ENCODE results near the gene LAMA5. TPM values are rescaled to one million over a fixed set of nuclear protein-coding genes. Genes with fewer than 3 reads are reported as not detected.

The LAMA5 gene
- total RNA-seq, 4 donors from 2014 or later: 93.9 to 179 (median 117) TPM

- TF ChIP-seq CTCF (IDR thresholded peaks at IDR 0.05): peak; percentile 54 to 96 (median 92)
- TF ChIP-seq POLR2A (IDR thresholded peaks at IDR 0.05): no peak
- Histone ChIP-seq H3K4me1 (peaks cover 19 to 23% of the 10 kb centered on the region in 2 donors), H3K9me3 (no peaks in the 10 kb centered on the region), H3K4me3 (replicated peaks in 1 of 3) (peak overlapping the region in 2 of 3 donors; percentile 25 to 74), H3K36me3 (peaks cover 13 to 17% of the 10 kb centered on the region in 2 donors), H3K27ac (peak overlapping the region; percentile 85 to 97 (median 96)), H3K27me3 (no peaks in the 10 kb centered on the region)
- WGBS, 2 donors: 3% methylated on average over 22 to 23 of the region's 24 CpGs
- intact Hi-C loops (cut with DNase I): loop anchor here (5.0 to 10.0 kb wide), 2 partner anchors 80 to 193 kb away; no protein-coding TSS in a partner anchor
- peak; percentile 90 to 93 for DNase-seq
These were observed 65.3 kb downstream of the LAMA5 start for GRCh38 chr20:62301773-62302340.

DNA sequence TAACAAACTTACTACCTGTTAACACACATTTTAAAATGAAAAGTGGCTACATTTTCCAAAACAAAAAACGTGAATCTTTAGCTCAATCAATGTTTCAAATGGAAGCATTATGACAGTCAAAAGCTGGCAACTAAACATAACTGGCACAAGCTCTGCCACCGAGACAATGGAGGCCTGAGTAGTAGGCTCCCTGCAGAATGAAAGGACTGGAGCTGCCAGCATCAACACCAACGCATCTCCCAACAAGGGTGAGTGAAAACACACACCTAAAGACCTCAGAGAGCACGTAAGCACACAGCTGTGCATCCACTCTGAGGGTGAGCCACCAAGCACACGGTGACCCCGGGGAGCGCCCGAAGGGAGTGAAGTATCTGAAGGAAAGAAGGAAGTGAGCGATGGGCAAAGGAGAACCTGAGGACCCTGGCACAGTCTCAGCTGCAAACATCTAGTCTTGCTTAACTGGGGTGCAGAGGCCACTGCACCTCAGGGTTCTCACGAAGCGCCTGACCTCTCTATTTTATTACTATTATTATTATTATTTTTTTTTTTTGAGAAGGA lies 65.9 kb downstream of the LAMA5 start:
- H3K27ac ChIP-seq: peak overlapping the region in 1 of 3 donors; percentile 85
- 91 to 92% methylated on average over 11 of the region's 11 CpGs for WGBS, 2 donors
- intact Hi-C loops (cut with DNase I): loop anchor here (5.0 to 10.0 kb wide), 2 partner anchors 81 to 194 kb away; no protein-coding TSS in a partner anchor
- no peak overlapping the region for H3K4me3 ChIP-seq (replicated peaks in 1 of 3)
- H3K4me1 ChIP-seq: peaks cover 19 to 23% of the 10 kb centered on the region in 2 donors
- no peaks in the 10 kb centered on the region for H3K9me3 ChIP-seq
- peaks cover 7 to 17% of the 10 kb centered on the region in 2 donors for H3K36me3 ChIP-seq
- DNase-seq: no peak
- no peak for TF ChIP-seq CTCF (IDR thresholded peaks at IDR 0.05)
- TF ChIP-seq POLR2A (IDR thresholded peaks at IDR 0.05): no peak
- H3K27me3 ChIP-seq: no peaks in the 10 kb centered on the region

GRCh38 chr20:62300319-62300718 lies 66.8 kb downstream of the LAMA5 start:
- Histone ChIP-seq H3K27ac (no peak overlapping the region), H3K36me3 (peaks cover 6 to 19% of the 10 kb centered on the region in 2 donors), H3K9me3 (no peaks in the 10 kb centered on the region), H3K4me3 (replicated peaks in 1 of 3) (no peak overlapping the region), H3K27me3 (no peaks in the 10 kb centered on the region), H3K4me1 (peaks cover 18 to 19% of the 10 kb centered on the region in 2 donors)
- WGBS, 2 donors: 85 to 100% methylated on average over 1 to 7 of the region's 11 CpGs
- TF ChIP-seq POLR2A (IDR thresholded peaks at IDR 0.05) (no peak), CTCF (IDR thresholded peaks at IDR 0.05) (no peak)
- DNase-seq: no peak
- intact Hi-C loops (cut with DNase I): loop anchor here (5.0 to 10.0 kb wide), 2 partner anchors 82 to 194 kb away; no protein-coding TSS in a partner anchor

- Histone ChIP-seq H3K4me1 (peaks cover 12 to 13% of the 10 kb centered on the region in 2 donors), H3K27ac (no peak overlapping the region), H3K27me3 (no peaks in the 10 kb centered on the region), H3K4me3 (replicated peaks in 1 of 3) (no peak overlapping the region), H3K9me3 (no peaks in the 10 kb centered on the region), H3K36me3 (peaks cover 9 to 21% of the 10 kb centered on the region in 2 donors)
- 89% methylated on average over 12 of the region's 12 CpGs for WGBS, 2 donors
- TF ChIP-seq POLR2A (IDR thresholded peaks at IDR 0.05) (no peak), CTCF (IDR thresholded peaks at IDR 0.05) (no peak)
- no peak for DNase-seq
- intact Hi-C loops (cut with DNase I): loop anchor here (5.0 to 10.0 kb wide), 2 partner anchors 83 to 195 kb away; no protein-coding TSS in a partner anchor
These were observed 67.4 kb downstream of the LAMA5 start for GRCh38 chr20:62299666-62300236.

Data from thyroid gland (tissue), 4 donors.